ENCODE data around the gene TMSB10.
"Not testable (repeated sequence)": the region's sequence is repeated elsewhere in the genome, so short reads cannot be mapped to it uniquely, and the experiment has no call there.

Gene TMSB10

DNA sequence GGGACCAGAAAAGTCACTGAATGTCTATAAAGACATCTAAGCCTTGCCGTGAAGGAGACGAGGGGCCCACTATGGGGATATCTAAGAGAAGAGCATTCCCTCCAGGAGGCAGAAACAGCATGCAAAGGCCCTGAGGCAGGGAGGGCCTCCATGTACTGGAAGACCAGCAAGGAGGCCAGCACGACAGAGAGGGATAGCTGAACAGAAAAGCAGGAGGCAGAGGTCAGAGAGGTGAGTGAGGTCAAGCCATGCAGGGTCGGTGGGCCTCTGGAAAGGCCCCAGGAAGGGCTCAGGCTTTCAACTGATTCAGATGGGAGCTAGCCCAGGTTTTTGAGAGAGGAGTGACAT lies 30.3 kb upstream of the TMSB10 start:
- Mint-ChIP-seq H3K4me1 (peaks cover 47% of the 10 kb centered on the region), H3K4me3 (no peak overlapping the region), H3K9me3 (no peaks in the 10 kb centered on the region), H3K27ac (peak overlapping the region; percentile 54), H3K36me3 (peaks cover 7% of the 10 kb centered on the region)
- DNase-seq (ENCODE audit: low spot score in 2 of 2) (no peak), ATAC-seq (no peak)

DNA sequence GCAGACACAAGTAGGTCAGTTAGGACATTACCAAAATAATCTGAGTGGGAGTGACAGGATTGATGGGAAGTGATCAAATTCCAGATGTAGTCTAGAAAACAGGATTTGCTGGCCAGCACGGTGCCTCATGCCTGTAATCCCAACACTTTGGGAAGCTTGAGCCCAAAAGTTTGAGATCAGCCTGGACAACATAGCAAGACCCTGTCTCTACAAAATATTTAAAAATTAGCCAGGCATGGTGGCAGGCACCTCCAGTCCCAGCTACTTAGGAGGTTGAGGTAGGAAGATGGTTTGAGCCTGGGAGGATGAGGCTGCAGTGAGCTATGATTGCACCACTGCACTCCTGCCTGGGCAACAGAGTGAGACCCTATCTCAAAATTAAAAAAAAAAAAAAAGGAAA lies 29.8 kb upstream of the TMSB10 start:
- H3K36me3 Mint-ChIP-seq; DNase-seq (ENCODE audit: low spot score in 2 of 2); H3K4me3 Mint-ChIP-seq; ATAC-seq; H3K9me3 Mint-ChIP-seq: not testable (repeated sequence)
- H3K4me1 Mint-ChIP-seq: peaks cover 46% of the 10 kb centered on the region
- H3K27ac Mint-ChIP-seq: peak overlapping the region; percentile 54

DNA sequence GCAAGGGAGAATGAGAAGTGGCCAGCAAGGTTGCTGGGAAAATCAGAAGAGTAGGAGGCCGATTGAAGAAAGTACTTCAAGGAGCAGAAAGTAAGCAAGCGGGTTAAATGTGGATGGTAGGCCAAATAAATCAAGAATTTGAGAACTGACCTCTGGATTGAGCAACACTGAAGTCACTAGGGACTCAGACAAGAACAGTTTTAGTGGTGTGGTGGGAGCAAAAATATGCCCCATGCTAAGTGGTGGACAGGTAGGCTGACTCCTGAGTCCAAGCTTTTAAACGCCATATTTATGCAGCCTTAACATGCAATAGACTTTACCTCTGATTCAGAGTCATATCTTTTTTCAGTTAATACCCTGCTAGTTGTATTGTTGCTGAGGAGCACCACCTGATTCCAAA lies 29.1 kb upstream of the TMSB10 start:
- Mint-ChIP-seq H3K36me3 (peaks cover 5% of the 10 kb centered on the region), H3K9me3 (no peaks in the 10 kb centered on the region), H3K27ac (no peak overlapping the region), H3K4me3 (no peak overlapping the region), H3K4me1 (peaks cover 46% of the 10 kb centered on the region)
- ATAC-seq: no peak
- DNase-seq (ENCODE audit: low spot score in 2 of 2): no peak

DNA sequence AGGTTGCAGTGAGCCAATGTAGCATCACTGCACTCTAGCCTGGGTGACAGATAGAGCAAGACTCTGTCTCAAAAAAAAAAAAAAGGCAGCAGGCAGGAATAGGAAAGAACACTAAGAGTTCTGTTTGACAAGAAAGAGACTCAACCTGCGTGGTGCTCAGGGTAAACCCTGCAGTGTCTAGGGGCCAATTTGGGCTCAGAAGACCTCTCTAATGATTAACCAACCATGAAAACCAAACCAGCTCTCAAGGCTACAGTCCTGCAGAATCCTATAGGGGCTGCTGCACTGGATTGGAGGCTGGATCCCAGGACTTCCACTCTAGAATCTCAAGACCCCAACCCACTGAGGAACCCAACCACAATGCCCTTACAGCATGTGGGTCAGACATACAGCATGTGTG lies 27.0 kb upstream of the TMSB10 start:
- Mint-ChIP-seq H3K9me3 (no peaks in the 10 kb centered on the region), H3K4me1 (peaks cover 52% of the 10 kb centered on the region), H3K4me3 (no peak overlapping the region), H3K27ac (no peak overlapping the region), H3K36me3 (peaks cover 5% of the 10 kb centered on the region)
- ATAC-seq (no peak), DNase-seq (ENCODE audit: low spot score in 2 of 2) (no peak)

DNA sequence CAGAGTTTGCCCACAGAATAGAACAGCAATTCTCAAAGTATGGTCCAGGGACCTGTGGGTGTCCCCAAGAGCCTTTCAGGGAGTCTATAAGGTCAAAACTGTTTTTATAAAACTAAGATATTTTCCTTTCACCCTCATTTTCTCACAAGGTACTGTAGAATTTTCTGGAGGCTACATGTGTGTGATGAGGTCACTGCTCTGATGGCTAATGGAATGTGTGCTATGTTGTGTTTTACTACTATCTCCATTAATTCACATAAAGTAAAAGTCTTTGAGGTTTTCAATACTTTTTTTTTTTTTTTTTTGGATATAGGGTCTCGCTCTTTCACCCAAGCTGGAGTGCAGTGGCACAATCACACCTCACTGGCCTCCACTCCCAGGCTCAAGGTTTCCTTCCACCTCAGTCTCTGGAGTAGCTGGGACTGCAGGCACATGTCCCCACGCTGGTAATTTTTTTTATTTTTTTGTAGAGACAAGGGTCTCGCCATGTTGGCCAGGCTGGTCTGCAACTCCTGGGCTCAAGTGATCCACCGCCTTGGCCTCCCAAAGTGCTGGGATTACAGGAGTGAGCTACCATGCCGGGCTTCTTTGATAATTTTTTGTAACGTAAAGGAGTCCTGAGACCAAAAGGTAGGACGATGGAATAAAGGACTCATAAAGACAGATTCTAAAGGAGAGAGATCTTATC lies 26.4 kb upstream of the TMSB10 start:
- peaks cover 4% of the 10 kb centered on the region for H3K36me3 Mint-ChIP-seq
- H3K4me3 Mint-ChIP-seq: peak overlapping the region; percentile 87
- H3K27ac Mint-ChIP-seq: no peak overlapping the region
- no peak for DNase-seq (ENCODE audit: low spot score in 2 of 2)
- H3K9me3 Mint-ChIP-seq: no peaks in the 10 kb centered on the region
- H3K4me1 Mint-ChIP-seq: peaks cover 54% of the 10 kb centered on the region
- ATAC-seq: no peak

DNA sequence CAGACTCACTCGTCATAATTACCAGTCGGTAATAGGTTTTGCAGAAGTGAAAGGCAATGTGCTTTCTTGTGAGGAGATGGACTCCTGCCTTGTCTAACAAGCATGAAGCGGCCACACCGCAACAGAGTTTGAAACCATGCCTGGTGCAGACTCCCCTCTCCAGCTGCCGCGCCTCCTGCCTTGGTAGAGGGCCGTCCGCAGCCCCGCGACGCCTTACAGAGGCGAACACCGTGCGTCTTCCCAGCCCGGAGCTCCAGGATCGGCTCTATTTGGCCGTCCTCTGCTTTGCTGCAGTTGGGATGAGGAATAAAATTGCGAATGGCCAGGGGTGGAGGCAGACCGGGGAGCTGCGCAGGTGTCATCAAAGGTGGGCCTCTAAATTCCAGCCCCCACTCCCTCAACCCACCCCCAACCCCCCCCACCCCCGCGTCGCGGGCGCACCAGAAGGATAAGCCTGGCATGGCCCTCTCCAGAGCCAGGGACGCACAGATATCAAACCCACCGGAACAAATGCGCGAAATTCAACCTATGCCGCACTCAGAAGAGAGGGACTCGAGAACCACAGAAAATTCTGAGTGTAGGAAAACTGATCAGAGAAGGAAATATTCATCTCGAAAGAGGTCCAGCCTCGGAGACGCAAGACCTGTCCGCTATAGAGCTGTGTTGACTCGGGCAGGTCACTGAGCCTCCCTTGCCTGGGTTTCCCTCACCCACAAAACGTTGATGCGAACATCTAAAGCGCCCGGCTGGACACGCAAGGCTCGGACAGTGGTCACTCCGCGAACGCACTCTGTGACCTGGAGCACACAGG lies 25.7 kb upstream of the TMSB10 start:
- no peaks in the 10 kb centered on the region for H3K9me3 Mint-ChIP-seq
- H3K27ac Mint-ChIP-seq: peak overlapping the region; percentile 91
- H3K4me3 Mint-ChIP-seq: peak overlapping the region; percentile 87
- ATAC-seq (no peak), DNase-seq (ENCODE audit: low spot score in 2 of 2) (no peak)
- peaks cover 47% of the 10 kb centered on the region for H3K4me1 Mint-ChIP-seq
- no peaks in the 10 kb centered on the region for H3K36me3 Mint-ChIP-seq

DNA sequence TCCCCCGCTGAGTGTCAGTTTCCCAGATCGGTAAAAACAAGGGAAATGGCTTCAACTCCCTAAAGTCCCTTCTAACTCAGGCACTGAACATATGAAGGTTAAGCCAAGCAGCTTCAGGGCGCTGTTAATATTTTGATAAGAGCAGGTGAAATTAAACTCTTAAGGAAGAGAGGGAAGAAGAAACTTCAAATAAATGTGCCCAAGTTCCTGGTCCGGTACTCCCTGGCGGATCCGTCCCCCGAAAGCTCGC lies 25.1 kb upstream of the TMSB10 start:
- Mint-ChIP-seq H3K27ac (peak overlapping the region; percentile 91), H3K4me3 (peak overlapping the region; percentile 87), H3K36me3 (no peaks in the 10 kb centered on the region), H3K9me3 (no peaks in the 10 kb centered on the region), H3K4me1 (peaks cover 41% of the 10 kb centered on the region)
- DNase-seq (ENCODE audit: low spot score in 2 of 2) (no peak), ATAC-seq (no peak)

DNA sequence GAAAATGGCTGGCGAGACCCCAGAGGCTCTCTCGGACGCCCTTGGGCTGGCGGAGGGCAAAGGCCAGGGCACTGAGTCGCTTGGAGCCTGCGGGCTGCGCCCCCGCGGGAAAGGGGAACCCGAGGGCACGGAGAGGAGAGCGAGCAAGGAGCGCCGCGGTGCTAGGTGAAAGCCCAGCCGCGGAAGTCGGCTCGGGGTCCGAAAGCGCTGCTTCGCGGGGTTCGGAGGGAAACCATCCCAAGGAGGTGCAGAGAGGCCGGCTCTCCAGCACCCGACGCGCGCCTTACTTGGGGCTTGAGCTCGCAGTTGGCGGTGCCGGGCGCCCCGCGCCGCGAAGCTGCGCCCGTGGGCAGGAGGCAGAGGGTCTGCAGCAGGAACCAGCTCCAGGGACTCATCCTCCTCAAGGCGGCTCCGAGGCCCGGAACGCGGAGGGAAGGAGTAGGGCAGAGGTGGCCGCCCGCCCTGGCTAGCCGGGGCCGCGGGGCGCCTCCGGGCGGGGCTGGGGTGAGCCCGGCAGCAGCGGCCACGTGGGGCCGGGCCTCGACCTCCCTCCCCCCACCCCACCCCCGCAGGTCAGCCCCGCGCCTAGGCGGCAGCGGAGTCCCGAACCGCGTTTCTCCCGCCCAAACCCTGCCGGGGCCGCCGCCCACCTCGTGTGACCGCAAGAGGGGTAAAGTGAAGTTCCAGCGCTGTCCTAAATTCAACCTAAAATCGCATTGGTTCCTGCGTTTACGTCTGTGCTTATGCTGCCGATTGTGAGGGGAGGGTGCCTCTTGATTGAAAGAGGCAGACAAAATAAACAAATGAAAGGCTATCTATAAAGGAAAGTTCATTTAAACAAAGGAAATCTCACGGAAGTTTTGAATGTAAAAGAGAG lies 24.6 kb upstream of the TMSB10 start, which contains the start of gene TRABD2A:
TSS of gene TRABD2A (minus strand) at position 440 of the 877 bp plus-strand sequence. CDS start at position 395, 45 bp downstream.
- Mint-ChIP-seq H3K9me3 (no peaks in the 10 kb centered on the region), H3K36me3 (no peaks in the 10 kb centered on the region), H3K4me3 (peak within 1 kb of the TSS; percentile 87), H3K4me1 (peaks cover 40% of the 10 kb centered on the region), H3K27ac (peak within 1 kb of the TSS; percentile 91)
- DNase-seq (ENCODE audit: low spot score in 2 of 2): peak; percentile 39 to 77
- peak; percentile 59 for ATAC-seq

DNA sequence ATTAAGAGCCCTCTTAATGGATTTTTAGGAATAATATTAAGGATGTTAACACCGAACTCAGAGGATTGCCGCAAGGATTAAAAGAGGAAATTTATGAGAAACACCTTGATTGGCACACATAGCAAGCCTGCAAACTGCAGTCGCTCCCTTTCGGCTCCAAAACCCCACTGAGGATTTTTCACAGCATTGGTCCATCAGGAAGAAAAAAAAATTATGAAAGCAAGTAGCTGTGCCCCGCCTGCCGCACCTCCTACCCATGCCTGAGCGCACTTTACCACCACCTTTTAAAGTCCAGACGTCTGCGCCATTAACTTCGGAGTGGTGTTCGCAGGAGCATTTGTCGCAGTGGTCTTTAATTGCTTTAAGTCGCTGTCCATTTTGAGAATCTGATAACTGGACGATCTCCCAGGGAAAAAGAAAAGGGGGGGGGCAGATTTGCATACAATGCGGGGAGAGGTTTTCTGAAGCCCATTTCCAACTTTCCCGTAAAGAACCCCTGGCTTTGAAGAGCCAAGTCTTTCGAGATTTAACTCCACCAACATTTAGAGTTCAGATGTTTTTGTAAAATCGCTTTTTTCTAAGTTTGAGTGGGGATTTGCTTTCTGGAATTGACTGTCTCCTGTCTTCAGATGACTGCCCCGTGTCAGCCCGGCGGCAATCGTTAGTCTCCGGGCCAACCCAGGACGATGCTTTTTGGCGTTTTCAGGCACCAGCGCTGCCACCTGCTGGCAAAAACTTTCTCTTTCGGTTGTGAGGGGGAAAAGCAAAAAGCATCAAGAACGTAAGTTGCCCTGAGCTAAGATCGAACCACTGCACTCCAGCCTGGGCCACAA lies 23.7 kb upstream of the TMSB10 start:
- Mint-ChIP-seq H3K4me1 (peaks cover 46% of the 10 kb centered on the region), H3K36me3 (no peaks in the 10 kb centered on the region), H3K4me3 (peak overlapping the region; percentile 87), H3K9me3 (no peaks in the 10 kb centered on the region), H3K27ac (peak overlapping the region; percentile 91)
- peak; percentile 70 to 91 for DNase-seq (ENCODE audit: low spot score in 2 of 2)
- ATAC-seq: peak; percentile 87

DNA sequence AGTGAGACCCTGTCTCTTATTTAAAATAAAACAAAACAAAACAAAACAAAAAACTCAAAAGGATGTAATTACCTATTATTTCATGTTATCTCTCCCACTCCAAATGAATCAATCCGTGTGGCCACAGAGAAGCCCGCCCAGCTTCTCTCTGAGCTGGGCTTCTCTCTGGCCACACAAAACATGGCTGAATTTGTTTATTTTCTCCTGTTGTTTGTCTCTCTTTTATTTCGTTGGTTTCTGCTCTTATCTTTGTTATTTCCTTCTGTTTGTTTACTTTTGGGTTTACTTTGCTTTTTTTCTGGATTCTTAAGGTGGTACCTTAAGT lies 23.1 kb upstream of the TMSB10 start:
- DNase-seq (ENCODE audit: low spot score in 2 of 2) (no peak), ATAC-seq (peak; percentile 1)
- Mint-ChIP-seq H3K27ac (peak overlapping the region; percentile 91), H3K36me3 (no peaks in the 10 kb centered on the region), H3K9me3 (no peaks in the 10 kb centered on the region), H3K4me3 (peak overlapping the region; percentile 87), H3K4me1 (peaks cover 48% of the 10 kb centered on the region)

DNA sequence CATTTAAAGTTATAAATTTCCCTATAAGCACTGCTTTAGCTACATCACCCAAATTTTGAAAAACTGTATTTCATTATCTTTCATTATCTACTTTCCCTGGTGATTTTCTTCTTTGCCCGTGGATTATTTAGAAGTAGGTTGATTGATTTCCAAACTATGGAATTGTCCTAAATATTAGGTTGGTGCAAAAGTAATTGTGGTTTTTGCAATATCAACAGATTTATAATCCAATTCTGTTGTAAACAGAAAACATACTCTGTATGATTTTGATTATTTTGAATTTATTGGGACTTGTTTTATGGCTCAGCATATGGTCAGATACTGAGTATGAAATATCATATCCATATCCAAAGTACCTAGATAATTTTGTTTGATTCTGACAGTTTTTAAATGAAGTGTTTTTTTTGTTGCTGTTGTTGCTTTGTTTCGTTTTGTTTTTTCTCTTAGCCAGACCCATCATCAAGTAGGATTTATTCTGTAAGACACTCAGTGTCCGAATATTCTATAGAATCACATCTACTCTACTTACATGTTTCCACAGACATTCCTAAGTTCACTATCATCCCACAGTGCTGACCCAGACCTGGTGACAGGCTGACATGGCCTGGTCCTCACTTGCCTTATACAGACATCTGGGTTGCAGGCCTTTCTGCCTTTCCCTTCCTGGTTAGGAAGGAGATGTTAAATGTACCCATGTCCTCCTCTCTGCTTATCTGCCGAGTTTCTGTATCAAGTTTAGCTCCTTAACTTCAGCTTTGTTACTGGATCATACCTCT lies 22.5 kb upstream of the TMSB10 start:
- no peaks in the 10 kb centered on the region for H3K36me3 Mint-ChIP-seq

DNA sequence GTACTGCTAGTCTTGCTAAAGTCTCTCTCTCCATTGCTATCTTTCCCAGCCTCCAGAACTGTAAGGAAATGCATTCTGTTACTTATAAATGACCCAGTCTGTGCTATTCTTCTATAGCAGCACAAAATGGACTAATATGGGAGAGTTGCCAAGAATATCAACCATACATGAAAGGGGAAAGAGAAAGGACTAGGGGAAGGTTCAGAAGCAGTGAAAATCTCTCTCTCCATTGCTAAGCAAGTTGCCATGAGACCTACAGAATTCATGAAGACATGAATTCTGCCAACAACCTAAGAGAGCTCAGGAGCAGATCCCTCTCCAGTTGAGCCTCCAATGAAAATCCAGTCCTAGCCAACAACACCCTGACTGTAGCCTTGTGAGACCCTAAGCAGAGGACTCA lies 21.0 kb upstream of the TMSB10 start:
- H3K36me3 Mint-ChIP-seq: no peaks in the 10 kb centered on the region
- no peak overlapping the region for H3K4me3 Mint-ChIP-seq
- no peaks in the 10 kb centered on the region for H3K9me3 Mint-ChIP-seq
- DNase-seq (ENCODE audit: low spot score in 2 of 2) (no peak), ATAC-seq (no peak)
- no peak overlapping the region for H3K27ac Mint-ChIP-seq
- peaks cover 53% of the 10 kb centered on the region for H3K4me1 Mint-ChIP-seq

More for the DNA sequence above, 22.5 kb upstream of the TMSB10 start:
- Mint-ChIP-seq H3K4me1 (peaks cover 44% of the 10 kb centered on the region), H3K4me3 (peak overlapping the region; percentile 87), H3K9me3 (no peaks in the 10 kb centered on the region), H3K27ac (peak overlapping the region; percentile 91)
- ATAC-seq (no peak), DNase-seq (ENCODE audit: low spot score in 2 of 2) (no peak)

DNA sequence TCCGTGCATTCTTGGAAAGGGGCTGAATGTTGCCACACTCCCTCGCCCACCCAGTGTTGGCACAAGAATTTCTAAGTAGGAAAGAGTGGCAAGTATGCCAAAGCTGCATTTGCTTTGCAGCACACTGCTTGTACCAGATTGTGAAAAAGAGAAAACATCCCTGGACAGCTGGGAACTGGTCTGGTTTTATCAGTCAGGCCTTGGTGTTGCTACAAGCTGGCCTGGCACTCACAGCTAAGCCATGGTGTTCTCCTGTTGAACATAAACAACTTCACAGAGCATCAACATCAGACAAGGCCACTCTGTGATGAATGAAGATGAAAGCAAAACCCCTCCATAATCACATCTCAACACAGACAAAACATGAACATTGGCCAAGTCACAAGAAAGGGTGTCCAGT lies 20.3 kb upstream of the TMSB10 start:
- no peaks in the 10 kb centered on the region for H3K36me3 Mint-ChIP-seq
- DNase-seq (ENCODE audit: low spot score in 2 of 2) (no peak), ATAC-seq (no peak)
- H3K4me1 Mint-ChIP-seq: peaks cover 51% of the 10 kb centered on the region
- H3K9me3 Mint-ChIP-seq: no peaks in the 10 kb centered on the region
- no peak overlapping the region for H3K27ac Mint-ChIP-seq
- H3K4me3 Mint-ChIP-seq: no peak overlapping the region

DNA sequence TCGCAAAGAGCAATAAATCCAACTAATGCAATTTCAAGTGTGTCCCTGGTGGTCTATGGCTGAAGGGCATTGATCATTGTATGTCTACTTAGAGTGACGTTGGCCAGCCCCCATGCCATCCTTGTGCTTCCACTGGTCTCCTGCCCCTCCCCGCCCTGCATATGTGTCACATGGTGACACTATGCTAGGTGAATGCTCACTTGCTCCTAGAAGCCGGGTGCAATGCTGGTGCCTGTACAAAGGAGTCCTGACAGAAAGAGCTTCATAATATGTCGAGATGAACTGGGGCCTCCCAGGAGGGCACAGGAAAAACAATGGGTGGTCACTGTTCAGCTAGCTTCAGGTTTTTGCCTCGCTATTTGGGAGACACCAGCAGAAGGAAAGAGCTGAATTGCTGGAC lies 18.7 kb upstream of the TMSB10 start:
- DNase-seq (ENCODE audit: low spot score in 2 of 2) (peak in 1 of 2 donors; percentile 47), ATAC-seq (no peak)
- peak overlapping the region; percentile 70 for H3K4me3 Mint-ChIP-seq
- peaks cover 46% of the 10 kb centered on the region for H3K4me1 Mint-ChIP-seq
- H3K9me3 Mint-ChIP-seq: no peaks in the 10 kb centered on the region
- no peaks in the 10 kb centered on the region for H3K36me3 Mint-ChIP-seq
- H3K27ac Mint-ChIP-seq: peak overlapping the region; percentile 87
